KOPT-K1 (cell line): ENCODE data around the gene CELSR2.
"Not testable (repeated sequence)": the region's sequence is repeated elsewhere in the genome, so short reads cannot be mapped to it uniquely, and the experiment has no call there.

Source experiments
- H3K27ac ChIP-seq: fragments of 200-600 bp; sonication (generic); 2 replicates; pipeline ENCODE4 v1.5.1; 2016; ENCODE audit warnings: antibody characterized with exemption, mild to moderate bottlenecking, low read depth, low read length; ENCODE audit not compliant: poor library complexity, severe bottlenecking
- H3K36me3 ChIP-seq: fragments of 200-600 bp; sonication (generic); 2 replicates; pipeline ENCODE4 v1.5.1; 2017; ENCODE audit warnings: antibody characterized with exemption, mild to moderate bottlenecking, low read length, moderate library complexity; ENCODE audit not compliant: insufficient read depth
- H3K9me3 ChIP-seq: fragments of 200-600 bp; sonication (generic); 2 replicates; pipeline ENCODE4 v1.5.1; 2017; ENCODE audit warnings: antibody characterized with exemption, low read length, mild to moderate bottlenecking; ENCODE audit not compliant: insufficient read depth, poor library complexity, severe bottlenecking

The CELSR2 gene

DNA sequence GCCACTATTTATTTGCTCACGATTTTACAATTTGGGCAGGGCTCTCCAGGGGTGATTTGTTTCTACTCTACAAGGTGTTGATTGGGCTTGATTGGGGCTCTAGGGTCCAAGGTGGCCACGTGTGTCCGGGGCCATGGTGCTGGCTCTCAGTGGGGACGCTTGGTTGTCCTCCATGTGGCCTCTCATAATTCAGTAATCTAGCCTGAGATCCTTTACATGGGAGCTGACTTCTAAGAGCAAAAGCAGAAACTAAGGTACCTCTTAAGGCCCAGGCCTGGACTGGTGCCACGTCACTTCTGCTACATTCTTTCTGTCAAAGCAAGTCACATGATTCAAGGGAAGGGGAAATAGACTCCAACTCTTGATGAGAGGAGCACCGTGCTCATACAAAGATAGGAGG lies 41.7 kb downstream of the CELSR2 start:
- Histone ChIP-seq H3K36me3 (no peaks in the 10 kb centered on the region), H3K27ac (no peak overlapping the region), H3K9me3 (no peaks in the 10 kb centered on the region)

GRCh38 chr1:109292364-109292763 lies 43.0 kb downstream of the CELSR2 start:
- no peak overlapping the region for H3K27ac ChIP-seq
- H3K9me3 ChIP-seq = no peaks in the 10 kb centered on the region
- no peaks in the 10 kb centered on the region for H3K36me3 ChIP-seq

DNA sequence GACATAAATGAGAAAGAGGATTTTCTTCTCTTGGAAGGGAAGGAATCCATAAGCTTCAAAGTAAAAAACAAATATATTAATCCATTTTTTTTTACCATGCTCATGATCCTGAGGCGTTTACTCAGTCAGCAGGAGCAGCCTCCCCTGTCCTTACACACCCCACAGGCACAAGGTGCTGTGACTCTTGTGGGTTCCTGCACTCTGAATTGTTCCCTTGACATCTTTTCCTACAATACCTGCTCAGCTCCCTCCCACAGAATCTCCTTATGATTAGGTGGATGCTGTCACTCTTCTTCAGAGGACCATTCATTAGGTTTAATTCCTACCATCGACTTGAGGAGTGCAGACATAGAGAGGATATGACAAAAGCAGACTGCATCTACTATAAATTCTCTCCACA lies 43.7 kb downstream of the CELSR2 start:
- Histone ChIP-seq H3K27ac (no peak overlapping the region), H3K36me3 (no peaks in the 10 kb centered on the region), H3K9me3 (no peaks in the 10 kb centered on the region)

- H3K27ac ChIP-seq = no peak overlapping the region
- H3K9me3 ChIP-seq = no peaks in the 10 kb centered on the region
- no peaks in the 10 kb centered on the region for H3K36me3 ChIP-seq
These were observed 45.1 kb downstream of the CELSR2 start for GRCh38 chr1:109294481-109294880.

- H3K36me3 ChIP-seq = no peaks in the 10 kb centered on the region
- no peaks in the 10 kb centered on the region for H3K9me3 ChIP-seq
- no peak overlapping the region for H3K27ac ChIP-seq
These were observed 46.5 kb downstream of the CELSR2 start for GRCh38 chr1:109295712-109296415.

- Histone ChIP-seq H3K9me3 (no peaks in the 10 kb centered on the region), H3K36me3 (no peaks in the 10 kb centered on the region), H3K27ac (no peak overlapping the region)
These were observed 47.4 kb downstream of the CELSR2 start for GRCh38 chr1:109296782-109297181.

DNA sequence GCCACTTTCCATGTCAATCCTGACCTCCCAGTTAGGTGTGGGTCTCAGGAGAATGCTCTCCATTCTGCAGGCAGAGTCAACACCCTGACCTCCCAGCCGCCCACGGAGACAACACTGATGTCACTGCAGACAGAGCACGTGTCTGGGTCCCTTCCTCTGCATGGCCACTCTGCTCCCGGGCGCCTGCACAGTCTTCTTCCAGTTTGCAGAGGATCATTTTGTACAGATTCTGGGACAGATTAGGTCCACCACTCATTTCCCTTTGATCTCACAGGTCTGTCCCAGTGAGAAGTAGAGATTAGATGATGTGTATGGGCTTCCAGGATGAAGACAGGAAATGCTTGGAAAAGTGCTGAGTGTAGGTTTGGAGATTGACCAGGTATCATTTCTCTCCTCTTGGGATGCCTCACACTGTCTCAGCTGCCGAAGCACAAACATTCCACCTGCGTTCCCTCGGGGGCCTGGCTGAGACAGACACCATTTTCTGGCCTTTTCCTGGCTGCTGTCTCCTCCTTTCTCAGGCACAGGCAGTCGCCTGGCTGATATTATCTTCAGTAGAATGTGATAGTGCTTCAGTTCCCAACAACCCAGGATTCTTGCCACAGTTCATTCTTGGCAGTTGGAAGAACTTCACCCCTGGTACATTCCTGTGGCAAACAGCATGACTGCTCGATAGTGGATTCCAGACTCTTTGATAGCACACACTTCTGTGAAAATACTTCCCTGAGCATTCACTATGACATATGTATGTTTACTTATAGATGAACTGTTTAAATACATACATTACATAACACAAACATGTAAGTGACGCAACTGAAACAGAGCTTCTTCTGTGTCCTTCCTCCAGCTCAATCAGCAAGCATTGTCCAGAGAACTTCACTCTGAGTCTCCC lies 49.6 kb downstream of the CELSR2 start:
- H3K27ac ChIP-seq = no peak overlapping the region
- no peaks in the 10 kb centered on the region for H3K36me3 ChIP-seq
- H3K9me3 ChIP-seq = no peaks in the 10 kb centered on the region

DNA sequence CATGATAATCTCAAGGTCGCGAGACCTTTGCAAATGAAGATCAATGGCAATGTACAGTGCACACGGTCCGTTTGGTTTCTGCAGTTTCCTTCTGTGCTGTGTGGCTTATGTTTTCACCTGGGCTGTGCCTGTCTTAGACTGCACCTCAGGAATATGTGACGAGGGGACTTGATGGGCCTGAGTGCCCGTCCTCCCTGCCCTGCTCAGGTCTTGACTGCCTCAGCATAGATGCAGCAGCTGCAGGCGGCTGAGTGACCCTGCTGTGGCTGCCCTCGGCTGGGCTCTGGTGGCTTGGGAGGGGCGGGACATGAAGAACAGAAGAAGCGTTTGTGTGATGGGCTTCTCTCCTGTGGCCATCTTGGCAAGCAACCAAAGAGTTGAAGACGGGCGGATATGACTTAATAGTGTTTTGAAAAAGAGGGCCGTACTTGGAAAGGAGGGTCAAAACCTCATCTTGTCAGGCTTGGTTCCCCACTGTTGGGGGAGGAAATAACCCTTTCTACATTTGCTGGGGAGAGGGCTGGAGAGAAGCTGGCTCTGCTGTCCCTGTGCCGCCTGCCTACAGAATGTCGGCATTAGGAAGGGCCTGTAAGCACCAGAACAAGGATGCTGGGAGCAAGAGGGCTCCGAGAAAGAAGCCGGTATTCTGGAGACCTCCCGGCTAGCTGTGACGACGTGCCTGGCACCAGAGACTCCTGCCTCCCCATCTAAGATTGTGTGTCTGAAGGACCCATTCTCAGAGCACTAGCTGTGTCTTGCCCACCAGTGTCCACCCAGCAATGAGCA lies 50.4 kb downstream of the CELSR2 start:
- Histone ChIP-seq H3K9me3 (no peaks in the 10 kb centered on the region), H3K27ac (no peak overlapping the region)

DNA sequence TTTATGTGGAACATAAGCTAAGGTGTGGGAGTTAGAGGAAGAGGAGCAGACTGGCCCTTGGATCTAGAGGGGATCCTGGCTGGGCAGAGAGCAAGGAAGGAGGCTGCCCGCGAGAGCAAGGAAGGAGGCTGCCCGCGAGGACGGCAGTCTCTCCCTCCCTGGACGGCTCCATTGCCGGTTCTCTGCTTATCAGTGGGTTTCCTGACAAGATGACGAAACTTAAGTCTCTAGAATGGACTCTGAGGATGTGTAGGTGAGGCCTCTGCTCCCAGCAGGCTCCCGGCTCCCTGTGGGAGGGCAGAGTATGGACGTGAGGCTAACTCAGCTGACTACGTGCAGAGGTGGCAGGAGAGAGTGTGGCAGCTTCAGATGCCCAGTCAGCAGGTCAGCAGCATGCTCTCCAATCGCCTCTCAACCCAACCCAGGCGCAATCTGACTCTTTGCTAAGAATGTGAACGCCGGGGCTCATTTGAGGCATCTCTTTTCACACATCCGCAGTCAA lies 51.4 kb downstream of the CELSR2 start:
- Histone ChIP-seq H3K27ac (no peak overlapping the region), H3K36me3 (no peaks in the 10 kb centered on the region), H3K9me3 (no peaks in the 10 kb centered on the region)

More for the DNA sequence above, 50.4 kb downstream of the CELSR2 start:
- H3K36me3 ChIP-seq = no peaks in the 10 kb centered on the region

- Histone ChIP-seq H3K36me3 (no peaks in the 10 kb centered on the region), H3K9me3 (no peaks in the 10 kb centered on the region), H3K27ac (no peak overlapping the region)
These were observed 52.5 kb downstream of the CELSR2 start for GRCh38 chr1:109301874-109302273.

GRCh38 chr1:109304226-109304920 lies 55.0 kb downstream of the CELSR2 start:
- no peak overlapping the region for H3K27ac ChIP-seq
- no peaks in the 10 kb centered on the region for H3K36me3 ChIP-seq
- H3K9me3 ChIP-seq = no peaks in the 10 kb centered on the region

- not testable (repeated sequence) for H3K36me3 ChIP-seq, H3K27ac ChIP-seq, H3K9me3 ChIP-seq
These were observed 56.7 kb downstream of the CELSR2 start for GRCh38 chr1:109305991-109306390.

DNA sequence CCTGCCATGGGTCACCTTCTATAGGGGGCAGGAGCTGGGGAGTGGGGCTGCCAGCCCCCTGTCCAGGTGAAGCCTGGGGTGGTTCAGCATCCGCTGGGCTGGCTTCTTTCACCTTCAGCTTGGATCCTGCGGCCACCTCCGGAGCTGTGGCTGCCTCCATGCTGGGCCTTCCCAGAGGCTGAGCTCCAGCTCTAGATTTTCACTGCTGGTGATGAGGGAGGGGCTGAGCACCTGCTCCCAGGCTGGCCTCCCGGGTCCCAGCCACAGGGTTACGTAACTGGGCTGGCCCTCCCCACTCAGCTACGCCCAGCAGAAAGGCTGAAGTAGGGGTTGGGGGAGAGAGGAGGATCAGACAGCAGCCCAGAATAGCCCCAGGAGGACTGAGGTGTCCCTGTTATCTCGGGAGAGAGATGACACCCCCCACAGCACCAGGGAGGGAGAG lies 57.5 kb downstream of the CELSR2 start, which contains the start of gene MYBPHL:
TSS of gene MYBPHL (minus strand) at position 180 of the 442 bp plus-strand sequence. CDS start at position 160, 20 bp downstream.
- Histone ChIP-seq H3K27ac (no peak within 1 kb of the TSS), H3K36me3 (peaks cover 12% of the 10 kb centered on the region; the same call in 1 of the 2 replicates), H3K9me3 (no peaks in the 10 kb centered on the region)

DNA sequence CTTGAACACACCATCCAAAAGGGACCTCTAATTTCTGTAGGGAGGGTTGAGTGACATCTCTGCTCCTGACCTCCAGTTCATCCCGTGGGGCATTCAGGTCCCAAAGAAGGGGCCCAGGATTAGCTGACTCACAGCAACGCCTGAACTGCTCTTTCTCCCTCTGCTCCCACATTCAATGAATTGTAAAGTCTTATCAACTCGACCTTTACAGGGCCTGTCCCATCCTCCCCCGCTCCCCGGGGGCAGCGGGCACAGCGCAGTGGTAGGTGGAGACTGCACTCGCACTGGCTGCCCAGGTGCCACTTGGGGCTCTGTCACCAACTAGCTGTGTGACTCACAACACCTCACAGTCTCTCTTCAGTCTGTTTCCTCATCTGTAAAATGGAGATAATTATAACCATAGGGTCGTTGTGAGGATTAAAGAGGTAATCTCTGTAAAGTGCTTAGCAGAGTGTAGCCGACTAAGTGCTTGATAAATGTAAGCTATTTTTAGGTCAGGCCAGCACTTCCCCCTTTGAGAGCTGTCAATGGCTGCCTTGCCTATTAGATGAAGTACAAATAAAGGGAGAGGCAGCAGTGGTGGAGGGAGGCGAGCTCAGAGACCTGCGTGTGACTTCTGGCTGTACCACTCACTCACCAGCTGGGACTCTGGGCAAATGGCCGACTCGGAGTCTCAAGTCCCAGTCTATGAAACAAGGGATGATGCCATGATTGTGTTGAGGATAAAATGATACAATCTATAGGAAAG lies 58.1 kb downstream of the CELSR2 start:
- Histone ChIP-seq H3K36me3 (peaks cover 16% of the 10 kb centered on the region), H3K9me3 (no peaks in the 10 kb centered on the region), H3K27ac (no peak overlapping the region)
